CD4-positive, alpha-beta T cell treated with Interleukin-15 for 1 hour (primary cell): ENCODE results near the gene ASB14.
A peak's percentile ranks its signal among the peaks of the same experiment; 100 is the strongest.

Experiments
- DNase-seq: peaks from one replicate; pipeline ENCODE4 v3.0.0-alpha.2; 2020

The ASB14 gene

GRCh38 chr3:57257678-57258077 lies 34.8 kb downstream of the ASB14 start:
- no peak for DNase-seq

- DNase-seq = no peak
Observed at GRCh38 chr3:57256844-57257243, 35.6 kb downstream of the ASB14 start.

- no peak for DNase-seq
Observed at GRCh38 chr3:57252404-57252803, 40.1 kb downstream of the ASB14 start.

GRCh38 chr3:57244946-57245345 lies 47.5 kb downstream of the ASB14 start:
- DNase-seq = no peak

- no peak for DNase-seq
Observed at GRCh38 chr3:57234613-57235575, 57.6 kb downstream of the ASB14 start.

GRCh38 chr3:57233799-57234198 lies 58.7 kb downstream of the ASB14 start:
- DNase-seq = no peak

GRCh38 chr3:57230006-57230405 lies 62.5 kb downstream of the ASB14 start:
- DNase-seq = no peak

GRCh38 chr3:57227930-57228751 lies 64.3 kb downstream of the ASB14 start:
- DNase-seq = peak; percentile 35

- peak; percentile 87 for DNase-seq
Observed at GRCh38 chr3:57227204-57227929, 65.1 kb downstream of the ASB14 start, which contains the start of gene APPL1. APPL1 (plus strand) TSS chr3:57227729; CDS start chr3:57227884, 155 bp downstream.

GRCh38 chr3:57226176-57226575 lies 66.3 kb downstream of the ASB14 start:
- DNase-seq = no peak

- no peak for DNase-seq
Observed at GRCh38 chr3:57224856-57225255, 67.6 kb downstream of the ASB14 start.

- DNase-seq = no peak
Observed at GRCh38 chr3:57221883-57222282, 70.6 kb downstream of the ASB14 start.
